ENCODE data around the gene SIMC1.

- TF ChIP-seq CTCF (IDR thresholded peaks at IDR 0.05) (no peak), POLR2A (IDR thresholded peaks at IDR 0.05) (no peak), POLR2AphosphoS5 (IDR thresholded peaks at IDR 0.05) (no peak)
Measured at GRCh38 chr5:176387384-176387925, 149.2 kb downstream of the SIMC1 start.

All from breast epithelium (tissue), 3 donors.